ENCODE data around the gene ULK4.

DNA sequence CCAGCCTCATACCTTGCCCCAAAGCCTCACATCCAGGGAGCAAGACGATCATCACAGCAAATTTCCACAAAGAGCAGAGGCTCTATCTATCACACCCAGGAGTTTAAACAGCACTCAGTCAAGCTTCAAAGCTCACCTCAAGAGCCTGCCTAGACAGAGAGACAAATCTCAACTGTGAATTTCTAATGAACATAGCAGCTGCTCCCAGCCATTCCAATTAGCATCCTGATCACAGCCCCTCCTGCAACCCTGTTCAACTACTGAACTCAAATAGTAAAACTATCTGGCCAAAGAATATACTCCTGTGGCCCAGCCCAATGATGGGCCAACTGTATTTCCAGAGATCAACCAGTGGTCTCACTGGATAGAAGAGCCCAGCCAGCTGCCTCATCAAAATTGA, 492.8 kb downstream of the ULK4 start:
- TF ChIP-seq, protein P1, sequence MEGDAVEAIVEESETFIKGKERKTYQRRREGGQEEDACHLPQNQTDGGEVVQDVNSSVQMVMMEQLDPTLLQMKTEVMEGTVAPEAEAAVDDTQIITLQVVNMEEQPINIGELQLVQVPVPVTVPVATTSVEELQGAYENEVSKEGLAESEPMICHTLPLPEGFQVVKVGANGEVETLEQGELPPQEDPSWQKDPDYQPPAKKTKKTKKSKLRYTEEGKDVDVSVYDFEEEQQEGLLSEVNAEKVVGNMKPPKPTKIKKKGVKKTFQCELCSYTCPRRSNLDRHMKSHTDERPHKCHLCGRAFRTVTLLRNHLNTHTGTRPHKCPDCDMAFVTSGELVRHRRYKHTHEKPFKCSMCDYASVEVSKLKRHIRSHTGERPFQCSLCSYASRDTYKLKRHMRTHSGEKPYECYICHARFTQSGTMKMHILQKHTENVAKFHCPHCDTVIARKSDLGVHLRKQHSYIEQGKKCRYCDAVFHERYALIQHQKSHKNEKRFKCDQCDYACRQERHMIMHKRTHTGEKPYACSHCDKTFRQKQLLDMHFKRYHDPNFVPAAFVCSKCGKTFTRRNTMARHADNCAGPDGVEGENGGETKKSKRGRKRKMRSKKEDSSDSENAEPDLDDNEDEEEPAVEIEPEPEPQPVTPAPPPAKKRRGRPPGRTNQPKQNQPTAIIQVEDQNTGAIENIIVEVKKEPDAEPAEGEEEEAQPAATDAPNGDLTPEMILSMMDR (IDR thresholded peaks at IDR 0.05), result no peak
- TF ChIP-seq POLR2A (IDR thresholded peaks at IDR 0.05) (no peak), EP300 (IDR thresholded peaks at IDR 0.05) (no peak)

Data from ovary (tissue), 3 donors.